GM19099 (cell line): Measurements from ENCODE around the gene VTCN1.
A peak's percentile ranks its signal among the peaks of the same experiment; 100 is the strongest.

ENCODE experiments used
- POLR2A ChIP-seq: IDR thresholded peaks from 3 replicates; pipeline ENCODE4 v1.6.1; 2011; ENCODE audit warnings: low read depth; ENCODE audit not compliant: insufficient read length; ENCODE audit errors: extremely low read depth

VTCN1 gene

DNA sequence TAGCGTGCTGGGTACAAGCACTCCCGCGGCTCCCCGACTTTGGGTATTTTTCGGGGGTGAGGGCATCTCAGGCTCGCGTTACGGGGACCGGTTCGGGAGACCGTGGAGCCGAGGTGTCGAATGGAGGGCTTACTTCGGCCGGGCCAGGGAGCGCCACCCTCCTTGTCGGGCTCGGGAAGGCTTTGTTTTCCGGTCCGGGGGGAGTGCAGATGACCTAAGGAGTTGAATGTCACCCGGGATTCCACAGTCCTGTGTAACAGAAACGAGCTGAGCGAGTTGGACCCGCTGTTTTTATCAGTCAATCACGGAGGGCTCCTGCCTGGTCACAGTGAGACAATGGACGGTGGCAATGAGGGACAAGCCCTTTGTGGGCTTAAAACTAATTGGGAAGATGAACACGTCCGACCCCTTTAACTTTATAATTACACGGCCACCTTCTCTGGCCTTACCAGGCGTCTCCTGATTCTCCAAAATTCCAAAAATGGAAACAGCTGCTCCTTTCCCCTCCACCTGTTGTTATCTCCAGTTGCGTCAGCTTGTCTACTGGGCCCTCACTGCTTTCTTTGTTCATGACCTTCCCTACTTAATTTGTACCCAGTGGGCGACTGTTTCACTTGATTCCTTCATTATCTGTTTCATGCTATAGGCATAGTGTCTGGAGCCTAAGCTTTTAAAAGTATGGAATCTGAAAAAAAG lies 88.2 kb downstream of the VTCN1 start:
- no peak for TF ChIP-seq POLR2A

DNA sequence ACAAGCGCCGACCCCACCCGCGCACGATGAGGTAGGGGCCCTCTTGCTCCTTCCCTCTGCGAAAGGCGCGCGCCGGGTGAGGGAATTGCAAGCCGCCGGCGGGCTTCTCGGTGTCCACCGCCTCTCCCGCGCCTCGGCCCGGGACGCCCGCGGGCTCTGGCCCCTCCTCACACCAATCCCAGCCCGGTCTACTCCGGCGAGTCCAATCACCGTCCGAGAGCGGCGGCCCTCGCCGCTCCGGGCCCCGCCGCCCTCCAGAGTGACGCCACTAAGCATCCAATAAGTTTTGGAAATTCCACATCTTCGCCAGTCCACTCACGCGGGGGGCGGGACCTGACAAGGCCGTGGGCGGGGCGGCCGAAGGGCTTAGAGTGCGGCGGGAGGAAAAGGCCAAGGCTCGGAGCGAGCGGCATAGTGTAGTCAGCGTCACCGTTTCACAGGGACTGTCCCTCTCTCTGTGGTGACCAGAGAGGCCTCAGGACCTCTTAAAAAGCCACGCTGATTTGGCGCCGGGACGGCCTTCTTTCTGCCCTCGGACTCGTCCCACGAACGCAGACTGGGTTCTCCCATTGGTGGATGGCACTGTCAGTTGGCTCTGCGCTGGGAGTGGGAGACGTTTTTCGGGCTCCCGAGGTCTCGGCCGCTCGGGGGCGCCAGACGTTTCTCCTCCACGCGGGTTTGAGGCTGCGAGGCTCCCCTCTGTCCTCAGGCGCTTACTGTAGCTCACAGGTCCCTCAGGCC lies 89.0 kb downstream of the VTCN1 start, which contains the start of gene TRIM45:
Gene TRIM45 (minus strand): TSS at position 161 of the 741 bp plus-strand sequence. CDS start 548 bp downstream, outside the sequence.
- TF ChIP-seq POLR2A, result peak; percentile 28

DNA sequence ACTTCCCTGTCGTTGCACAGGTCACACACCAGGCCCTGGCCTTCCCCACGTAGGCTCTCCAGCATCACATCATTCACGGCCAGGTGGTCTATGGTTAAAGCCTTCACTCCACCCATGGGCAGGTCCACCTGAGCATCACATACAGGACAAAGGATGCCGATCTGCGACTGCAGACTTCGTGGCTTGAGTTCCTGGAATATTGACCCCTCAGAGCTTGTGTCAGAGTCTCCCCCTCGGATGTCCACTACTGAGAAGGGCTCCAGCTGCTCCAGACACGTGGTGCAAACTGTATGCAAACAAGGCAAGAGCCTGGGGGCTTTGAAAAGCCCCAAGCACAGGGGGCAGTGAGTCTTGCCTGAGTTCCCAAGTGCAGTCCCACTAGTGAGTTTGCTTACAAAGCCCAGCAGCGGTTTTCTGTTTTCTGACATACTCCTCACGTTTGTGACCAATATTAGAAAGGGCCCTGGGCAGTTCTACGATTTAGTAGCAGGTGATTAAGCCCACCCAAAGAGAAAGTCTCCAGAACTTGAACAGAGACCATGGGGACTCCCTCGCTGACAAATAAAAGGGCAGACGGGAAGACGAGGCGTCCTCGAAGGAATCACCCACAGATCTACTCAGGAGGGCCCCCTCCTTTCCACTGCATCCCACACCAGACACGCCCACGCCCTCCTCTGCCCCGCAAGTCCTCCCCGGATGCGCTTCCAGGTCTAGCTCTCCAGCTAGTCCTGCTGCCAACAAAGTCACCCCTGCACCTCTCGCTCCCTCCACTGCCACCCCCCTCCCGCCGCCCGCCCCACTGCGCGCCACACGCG lies 89.7 kb downstream of the VTCN1 start:
- TF ChIP-seq POLR2A, result no peak

DNA sequence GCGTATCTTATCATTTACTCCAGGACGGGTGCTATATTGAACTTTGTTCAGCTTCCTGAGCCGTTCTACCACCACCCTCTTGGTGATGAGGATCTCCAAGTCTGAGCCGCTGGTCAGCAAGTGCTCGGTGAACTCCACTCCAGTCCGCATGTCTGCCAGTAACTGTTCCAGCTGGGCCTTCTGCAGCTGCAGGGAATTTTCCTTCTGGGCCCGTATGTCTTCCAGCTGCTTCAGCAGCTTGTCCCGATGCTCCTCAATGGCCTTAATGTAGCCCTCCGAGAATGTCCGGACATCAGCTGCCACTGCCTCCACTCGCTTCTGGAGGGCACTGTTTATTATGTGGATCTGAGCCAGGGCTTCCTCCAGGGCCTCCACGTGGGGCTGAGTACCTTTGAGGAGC lies 92.6 kb downstream of the VTCN1 start:
- TF ChIP-seq POLR2A, result no peak

DNA sequence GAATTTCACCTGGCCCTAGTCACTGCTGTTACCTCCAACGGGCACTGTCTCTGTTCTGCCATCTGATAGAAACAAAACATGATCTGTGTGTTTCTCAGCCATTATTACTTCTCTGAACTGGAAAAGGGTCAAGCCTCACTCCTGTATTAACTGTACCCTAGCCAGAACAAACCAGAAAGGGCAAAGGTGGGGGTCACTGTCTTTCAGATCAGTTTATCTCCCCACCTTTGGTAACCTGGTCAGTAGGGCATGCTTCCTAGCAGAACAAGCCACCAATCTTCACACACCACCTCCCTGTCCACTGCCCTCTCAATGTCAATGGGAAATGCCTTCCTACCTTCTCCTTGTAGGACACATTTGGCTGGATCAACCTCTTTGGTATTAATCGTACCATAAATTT lies 93.0 kb downstream of the VTCN1 start:
- no peak for TF ChIP-seq POLR2A

DNA sequence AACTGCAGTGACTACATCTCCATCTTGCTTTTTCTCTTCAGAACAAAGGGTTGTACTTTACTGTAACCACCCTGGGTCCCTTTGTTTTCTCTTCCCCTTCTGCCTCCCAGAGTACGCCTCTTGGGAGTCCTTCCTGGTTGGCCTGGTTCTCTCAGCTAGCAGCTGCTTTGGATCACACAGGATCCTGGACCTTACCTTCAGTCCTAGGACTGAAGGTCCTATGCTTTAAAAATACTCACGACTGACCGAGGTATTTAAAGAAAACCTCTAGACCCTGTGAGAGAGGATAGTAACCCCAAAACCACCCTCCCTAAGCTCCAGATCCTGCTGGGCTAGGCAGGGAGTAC lies 94.0 kb downstream of the VTCN1 start:
- no peak for TF ChIP-seq POLR2A

DNA sequence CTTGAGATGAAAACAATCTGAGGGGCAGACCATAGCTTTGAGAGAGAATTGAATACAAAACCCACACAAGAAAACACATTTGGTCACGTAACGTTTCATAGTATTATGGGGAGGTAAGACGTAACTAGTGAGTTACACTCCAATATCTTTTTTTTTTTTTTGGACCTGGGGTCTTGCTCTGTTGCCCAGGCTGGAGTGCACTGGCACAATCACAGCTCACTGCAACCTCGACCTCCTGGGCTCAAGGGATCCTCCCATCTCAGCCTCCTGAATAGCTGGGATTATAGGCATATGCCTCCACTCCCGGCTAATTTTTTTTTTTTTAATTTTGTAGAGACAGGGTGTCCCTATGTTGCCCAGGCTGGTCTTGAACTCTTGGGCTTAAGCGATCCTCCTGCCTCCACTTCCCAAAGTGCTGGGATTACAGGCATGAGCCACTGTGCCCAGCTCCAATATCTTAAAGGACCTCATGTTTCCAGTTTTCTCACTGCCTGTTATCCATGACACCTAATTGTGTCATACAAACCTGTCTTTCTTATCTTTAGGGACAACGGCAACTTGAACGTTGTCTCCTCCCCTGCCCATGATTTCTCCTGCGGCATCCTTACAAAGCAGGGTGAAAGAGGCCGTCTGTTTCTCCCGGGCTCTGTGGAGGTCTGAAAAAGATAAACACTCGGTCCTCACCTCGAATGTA lies 94.5 kb downstream of the VTCN1 start:
- no peak for TF ChIP-seq POLR2A

DNA sequence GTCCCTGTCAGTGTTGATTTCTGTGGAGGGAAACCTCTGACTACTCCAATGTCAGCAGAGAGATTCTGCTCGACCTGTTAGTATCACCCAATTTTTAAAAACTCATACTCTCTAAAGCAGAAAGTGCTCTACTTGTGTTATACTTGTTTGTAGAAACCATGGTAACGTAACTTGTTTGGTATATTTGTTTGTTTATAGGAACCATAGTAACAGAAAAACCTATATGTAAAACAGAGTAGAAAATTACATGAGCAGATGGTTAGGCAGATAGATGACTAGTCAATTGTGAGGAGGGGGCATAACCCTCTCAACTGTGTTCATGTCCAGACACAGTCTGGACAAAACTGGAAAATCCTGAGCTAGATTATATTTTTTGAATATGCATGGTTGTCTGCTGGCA lies 95.8 kb downstream of the VTCN1 start:
- no peak for TF ChIP-seq POLR2A

DNA sequence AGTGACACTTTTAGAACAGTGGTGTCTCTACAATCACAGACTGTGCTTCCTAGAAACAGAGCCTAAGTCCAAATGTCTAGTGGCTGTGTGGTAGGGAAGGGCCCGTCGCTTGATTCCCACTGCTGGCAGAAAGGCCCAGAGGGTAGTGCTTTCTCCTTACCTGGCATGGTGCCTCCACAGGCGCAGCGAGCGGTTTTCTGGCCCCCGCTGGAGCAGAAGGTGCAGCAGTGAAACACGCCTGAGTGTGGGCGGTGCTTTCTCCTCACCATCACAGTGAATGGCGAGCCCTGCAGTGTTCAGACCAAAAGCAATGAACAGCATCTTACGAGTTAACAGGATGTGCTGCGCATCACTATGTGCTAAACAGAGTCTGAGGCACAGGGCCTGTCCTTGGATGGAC lies 97.5 kb downstream of the VTCN1 start:
- no peak for TF ChIP-seq POLR2A

DNA sequence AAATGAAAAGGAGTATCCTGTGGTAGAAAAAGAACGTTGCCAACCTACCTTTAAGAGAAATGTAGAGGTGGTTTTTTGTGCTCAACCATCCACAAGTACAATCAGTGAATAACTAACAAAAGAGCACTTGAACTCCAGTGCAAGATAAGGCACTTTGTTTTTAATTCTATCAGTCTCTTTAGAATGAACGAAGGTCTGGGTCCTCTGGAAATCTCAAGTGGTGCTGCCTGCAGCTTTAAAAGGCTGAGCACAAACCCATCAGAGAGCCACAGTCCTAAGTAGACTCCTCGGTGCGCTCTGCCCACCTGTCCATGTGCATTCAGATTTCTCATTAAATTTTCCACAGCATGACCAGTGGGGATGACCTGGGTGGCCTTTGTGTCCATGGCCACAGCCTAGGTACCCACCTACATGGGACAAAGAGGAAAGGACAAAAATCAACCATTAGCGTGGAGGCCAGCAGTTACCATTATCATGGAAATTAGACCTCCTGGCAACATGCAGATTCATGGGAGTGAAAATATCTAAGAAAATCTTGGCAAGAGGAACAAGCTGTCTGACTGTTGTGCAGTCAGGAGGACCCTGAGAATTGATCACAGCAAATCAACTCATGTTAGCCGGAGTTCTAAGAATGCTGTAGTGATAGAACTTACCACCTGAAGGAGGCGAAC lies 98.5 kb downstream of the VTCN1 start:
- no peak for TF ChIP-seq POLR2A

DNA sequence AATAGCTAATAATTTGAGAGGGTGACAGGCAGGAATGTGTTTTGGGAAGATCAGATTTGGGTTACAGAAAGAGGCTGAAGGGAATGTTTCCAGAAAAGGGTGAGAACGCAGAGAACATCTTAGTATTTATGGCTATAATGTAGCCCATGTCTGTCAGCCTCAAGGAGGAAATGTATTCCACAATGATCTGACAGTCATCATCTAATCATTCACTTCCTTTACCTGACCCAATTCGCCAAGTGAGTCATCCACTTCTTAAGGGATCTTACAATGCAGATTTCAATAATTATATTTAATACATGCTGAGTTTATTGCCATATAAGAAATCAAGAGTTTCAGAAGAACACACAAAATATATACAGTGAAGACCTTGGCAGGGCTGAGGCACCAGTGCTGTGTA lies 100.0 kb downstream of the VTCN1 start:
- TF ChIP-seq POLR2A, result no peak

DNA sequence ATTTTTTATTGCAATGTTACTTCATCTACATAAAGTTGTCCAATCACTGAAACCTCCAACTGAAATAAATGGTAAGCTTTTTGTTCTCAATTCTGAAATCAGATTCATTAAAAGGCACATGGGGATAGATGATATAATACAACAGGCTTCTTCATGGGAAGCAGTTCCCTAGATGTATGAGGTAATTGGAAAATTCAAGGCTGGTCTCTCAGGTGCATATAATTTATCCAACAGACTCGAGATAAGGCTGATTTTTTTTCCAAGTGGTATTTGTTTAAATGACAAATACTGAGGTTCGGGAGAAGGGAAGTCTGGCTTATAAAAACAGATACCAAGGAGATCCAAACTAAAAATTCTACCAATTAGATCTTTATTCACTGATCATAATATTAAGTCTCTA lies 103.4 kb downstream of the VTCN1 start:
- TF ChIP-seq POLR2A, result no peak

DNA sequence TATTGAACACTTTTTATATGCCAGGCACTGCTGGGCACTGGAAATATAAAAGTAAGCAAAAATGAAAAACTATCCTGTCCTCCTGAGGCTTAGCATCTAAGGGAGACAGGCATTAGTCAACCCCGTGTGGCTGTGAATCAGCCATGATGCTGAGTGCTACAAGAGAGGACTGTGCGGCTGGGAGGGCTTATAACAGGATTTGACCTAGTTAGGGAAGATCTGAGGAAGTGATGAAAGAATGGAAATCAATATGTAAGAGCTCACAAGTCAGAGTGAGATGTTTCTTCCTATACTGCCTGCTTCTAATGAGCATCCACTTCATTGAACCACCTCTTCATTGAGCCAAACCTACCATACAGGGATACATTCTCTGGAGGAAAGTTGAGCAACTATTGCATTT lies 104.2 kb downstream of the VTCN1 start:
- TF ChIP-seq POLR2A, result no peak

DNA sequence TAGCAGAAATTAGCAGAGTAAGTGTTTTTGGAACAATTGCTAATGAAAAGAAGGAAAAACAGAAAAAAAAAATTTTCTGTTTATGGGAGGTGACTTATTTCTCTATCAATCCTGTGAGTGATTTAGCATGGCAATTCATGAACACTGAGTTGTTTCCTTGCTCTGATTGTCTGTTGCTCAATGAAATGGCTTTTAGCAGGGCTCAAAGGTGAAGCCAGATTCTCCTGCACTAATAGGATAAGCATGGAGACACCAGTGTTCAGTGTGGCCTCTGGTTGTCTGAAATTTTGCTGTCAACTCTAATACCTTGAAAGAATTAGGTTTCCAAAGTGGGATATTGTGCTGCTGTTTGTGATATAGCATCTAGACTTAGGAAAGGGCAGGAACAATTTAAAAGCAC lies 105.0 kb downstream of the VTCN1 start:
- TF ChIP-seq POLR2A, result no peak

DNA sequence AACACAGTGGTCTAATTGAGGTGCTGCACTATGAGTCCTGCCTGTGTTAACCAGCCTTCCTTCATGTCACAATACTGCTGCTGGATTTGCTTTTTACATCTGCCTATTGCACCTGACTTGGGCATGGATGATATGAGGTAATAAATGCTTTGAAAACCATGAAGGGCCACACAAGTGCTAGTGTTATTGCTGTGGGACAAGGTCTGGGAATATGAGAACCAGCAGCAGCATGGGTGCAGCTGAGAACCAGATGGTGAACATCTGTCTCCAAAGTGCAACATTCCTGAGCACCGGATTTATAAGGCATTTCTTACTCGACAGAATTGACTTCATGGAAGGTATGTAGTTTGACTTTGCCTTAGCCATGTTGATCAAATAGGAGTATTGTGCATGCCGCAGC lies 105.7 kb downstream of the VTCN1 start:
- TF ChIP-seq POLR2A, result no peak
